SK-N-SH (cell line): ENCODE results near the gene HRH1. TPM values are rescaled to one million over a fixed set of nuclear protein-coding genes. Genes with fewer than 3 reads are reported as not detected.

Experiments used
- CTCF ChIA-PET: fragments of 300-600, 350-600 bp; formaldehyde crosslinking; extraction: SDS; loops from one replicate; lab custom pipeline; 2021; lab: Yijun Ruan, JAX
- POLR2A ChIA-PET: fragments of 350-600 bp; sonication (Branson Sonifier 250); formaldehyde crosslinking; extraction: SDS; loops from one replicate; lab custom pipeline; 2020; ENCODE audit warnings: antibody characterized with exemption, inconsistent platforms; lab: Yijun Ruan, JAX
- DNase-seq: peaks from one replicate; pipeline ENCODE4 v3.0.0; 2012
- H2AFZ ChIP-seq: fragments of 200-600 bp; sonication (generic); 2 replicates; pipeline ENCODE4 v1.8.1; 2016; ENCODE audit warnings: antibody characterized with exemption, mild to moderate bottlenecking, low read depth
- H3F3A ChIP-seq: fragments of 200-600 bp; sonication (generic); replicated peaks from 2 replicates; pipeline ENCODE3; 2016; ENCODE audit warnings: antibody characterized with exemption, mild to moderate bottlenecking; ENCODE audit not compliant: insufficient read depth
- H3K27ac ChIP-seq, 2 experiments: fragments of 200-500 bp in 1 of 2; fragments of 200-600 bp in 1 of 2; sonication (Bioruptor generic) in 1 of 2; sonication (generic), shearing (Covaris generic) in 1 of 2; 2 replicates each; pipeline versions ENCODE4 v1.5.1 to v1.6.1; 2014 to 2016; ENCODE audit warnings: low read depth in 2 of 2, inconsistent platforms in 1 of 2, low read length in 1 of 2, mild to moderate bottlenecking in 1 of 2, mixed read lengths in 1 of 2
- H3K27me3 ChIP-seq: fragments of 200-600 bp; sonication (generic), shearing (Covaris generic); 2 replicates; pipeline ENCODE4 v1.6.1; 2016; ENCODE audit warnings: mixed run types; ENCODE audit not compliant: insufficient read depth
- H3K36me3 ChIP-seq, 2 experiments: fragments of 200-500 bp in 1 of 2; fragments of 200-600 bp in 1 of 2; sonication (Bioruptor generic) in 1 of 2; sonication (generic) in 1 of 2; replicated peaks in 1 of 2; 2 replicates each; pipeline versions ENCODE3 to v1.5.1; 2014 to 2016; ENCODE audit warnings: low read length in 1 of 2, mild to moderate bottlenecking in 1 of 2; ENCODE audit not compliant: insufficient read depth in 2 of 2, control insufficient read depth in 1 of 2
- H3K4me1 ChIP-seq, 2 experiments: fragments of 200-500 bp in 1 of 2; fragments of 200-600 bp in 1 of 2; sonication (Bioruptor generic) in 1 of 2; sonication (generic), shearing (Covaris generic) in 1 of 2; 2 replicates each; pipeline versions ENCODE4 v1.5.1 to v1.6.1; 2014 to 2016; ENCODE audit warnings: low read depth in 1 of 2, low read length in 1 of 2, mixed run types in 1 of 2; ENCODE audit not compliant: insufficient read depth in 2 of 2, control insufficient read depth in 1 of 2
- H3K4me2 ChIP-seq: fragments of 200-600 bp; sonication (generic), shearing (Covaris generic); 2 replicates; pipeline ENCODE4 v1.6.1; 2017; ENCODE audit warnings: mixed run types
- H3K4me3 ChIP-seq, 2 experiments: fragments of 200-500 bp in 1 of 2; fragments of 200-600 bp in 1 of 2; sonication (Bioruptor generic) in 1 of 2; sonication (generic), shearing (Covaris generic) in 1 of 2; 2 replicates each; pipeline versions ENCODE4 v1.5.1 to v1.8.1; 2014 to 2016; ENCODE audit warnings: low read depth in 2 of 2, inconsistent platforms in 1 of 2, low read length in 1 of 2, mild to moderate bottlenecking in 1 of 2, mixed read lengths in 1 of 2, moderate library complexity in 1 of 2
- H3K79me2 ChIP-seq: fragments of 200-600 bp; sonication (generic); 2 replicates; pipeline ENCODE4 v1.8.1; 2017; ENCODE audit warnings: mild to moderate bottlenecking; ENCODE audit not compliant: insufficient read depth
- H3K9ac ChIP-seq: fragments of 200-600 bp; sonication (generic); 2 replicates; pipeline ENCODE4 v1.6.1; 2017; ENCODE audit warnings: mixed run types
- H3K9me2 ChIP-seq: fragments of 200-600 bp; sonication (generic); 2 replicates; pipeline ENCODE4 v1.6.1; 2017; ENCODE audit warnings: mixed run types
- H3K9me3 ChIP-seq: fragments of 200-600 bp; sonication (generic); 2 replicates; pipeline ENCODE4 v1.6.1; 2017; ENCODE audit warnings: mixed run types, mild to moderate bottlenecking, moderate library complexity
- H4K20me1 ChIP-seq: fragments of 200-600 bp; sonication (generic); 2 replicates; pipeline ENCODE4 v1.6.1; 2017; ENCODE audit warnings: mild to moderate bottlenecking, mixed run types; ENCODE audit not compliant: insufficient read depth
- EP300 ChIP-seq, 2 experiments: IDR thresholded peaks; 2 replicates each; pipeline versions ENCODE4 v1.4.0 to v1.6.1; 2012; ENCODE audit warnings: borderline replicate concordance in 1 of 2, low read depth in 1 of 2, low read length in 1 of 2
- EZH2phosphoT487 ChIP-seq: fragments of 200-600 bp; sonication (generic); IDR thresholded peaks from 2 replicates; pipeline ENCODE4 v1.6.1; 2017; ENCODE audit warnings: low read depth, mixed run types, mild to moderate bottlenecking, antibody characterized with exemption, moderate library complexity, borderline replicate concordance
- GABPA ChIP-seq: IDR thresholded peaks from 2 replicates; pipeline ENCODE4 v1.4.0; 2012; ENCODE audit warnings: low read depth, mild to moderate bottlenecking
- GATA2 ChIP-seq: sonication (generic); formaldehyde crosslinking; IDR thresholded peaks from 2 replicates; pipeline ENCODE4 v1.5.0; 2020; ENCODE audit warnings: mild to moderate bottlenecking, missing genetic modification reagents
- IRF3 ChIP-seq: fragments of 150-350 bp; IDR thresholded peaks from 2 replicates; pipeline ENCODE4 v1.6.1; 2016; ENCODE audit warnings: mild to moderate bottlenecking, low read depth, low read length
- MAX ChIP-seq: IDR thresholded peaks from 2 replicates; pipeline ENCODE4 v1.4.0; 2012; ENCODE audit warnings: low read depth
- MEF2A ChIP-seq: IDR thresholded peaks from 2 replicates; pipeline ENCODE4 v1.4.0; 2012; ENCODE audit warnings: low read depth, borderline replicate concordance
- MXI1 ChIP-seq: IDR thresholded peaks from 2 replicates; pipeline ENCODE4 v1.6.1; 2012; ENCODE audit warnings: mild to moderate bottlenecking, low read depth, low read length, improper control_type of control experiment
- RAD21 ChIP-seq: IDR thresholded peaks from 2 replicates; pipeline ENCODE4 v1.6.1; 2012; ENCODE audit warnings: mild to moderate bottlenecking, low read length
- RCOR1 ChIP-seq: fragments of 150-350 bp; IDR thresholded peaks from 2 replicates; pipeline ENCODE4 v1.6.1; 2017; ENCODE audit warnings: antibody characterized with exemption, low read length
- REST ChIP-seq: IDR thresholded peaks from 2 replicates; pipeline ENCODE4 v1.6.1; 2012; ENCODE audit warnings: mild to moderate bottlenecking, low read depth, low read length, moderate library complexity
- RFX5 ChIP-seq: IDR thresholded peaks from 2 replicates; pipeline ENCODE4 v1.6.1; 2012; ENCODE audit warnings: mild to moderate bottlenecking, improper control_type of control experiment, low read length
- YY1 ChIP-seq: IDR thresholded peaks from 2 replicates; pipeline ENCODE4 v1.4.0; 2012; ENCODE audit warnings: low read depth, mild to moderate bottlenecking
- ZBTB33 ChIP-seq: IDR thresholded peaks from 2 replicates; pipeline ENCODE4 v1.4.0; 2012; ENCODE audit warnings: low read depth, borderline replicate concordance
- WGBS: methylation state at CpG from one replicate; pipeline ENCODE4 v1.1.6; 2017; ENCODE audit warnings: low lambda C conversion rate; 5-methylcytosine and 5-hydroxymethylcytosine counted together
- polyA plus RNA-seq, 3 experiments: library from polyadenylated mRNA; depleted of rRNA; stranded (reverse); fragments of >200 nt; gene quantifications; 2 replicates each; pipeline ENCODE4 v1.2.3, GENCODE V29; 2012

Gene HRH1
- polyA plus RNA-seq, 1 of the 3 experiments (the other 2 are of a cell fraction), result 6.2 TPM

- ChIA-PET CTCF (interaction anchor here (1.2 kb wide), 1 partner anchor 16 kb away, joined by 3 read pairs; the partner anchor contains the start of gene HRH1), POLR2A (no interaction called here)
- H4K20me1 ChIP-seq, result no peaks in the 10 kb centered on the region
- H3K9me2 ChIP-seq, result no peaks in the 10 kb centered on the region
- peak overlapping the region; percentile 72; the same call in 1 of the 2 replicates for H3K4me2 ChIP-seq
- no peak for DNase-seq
- 91% methylated on average over 2 of the region's 2 CpGs for WGBS
- H3K27me3 ChIP-seq, result no peaks in the 10 kb centered on the region
- peak overlapping the region in 1 of 2 experiments; percentile 100; a peak in 2 of 4 replicates for H3K27ac ChIP-seq
- TF ChIP-seq MEF2A (no peak), EP300 (IDR thresholded peaks at IDR 0.05; ENCODE audit: borderline replicate concordance in 1 of 2, low read depth in 1 of 2, low read length in 1 of 2) (no peak), RCOR1 (no peak), REST (no peak), GATA2 (CRISPR knock-in tag) (no peak), ZBTB33 (no peak), MXI1 (no peak), IRF3 (no peak), EZH2phosphoT487 (no peak), RAD21 (no peak), GABPA (no peak), RFX5 (no peak), MAX (no peak), YY1 (no peak)
- H3F3A ChIP-seq, result peaks cover 18% of the 10 kb centered on the region
- no peaks in the 10 kb centered on the region; the same call in 1 of the 2 replicates for H3K79me2 ChIP-seq
- no peaks in the 10 kb centered on the region for H3K9me3 ChIP-seq
- H3K4me1 ChIP-seq, result peaks cover 0 to 7% of the 10 kb centered on the region in 2 experiments; a peak in 3 of 4 replicates
- H3K4me3 ChIP-seq, result 0 out of 4 replicates have a peak overlapping the region, but pooled peaks of 1 of the 2 experiments have one; percentile 56
- no peaks in the 10 kb centered on the region for H3K36me3 ChIP-seq
- no peak overlapping the region for H2AFZ ChIP-seq
- H3K9ac ChIP-seq, result peak overlapping the region; percentile 87; the same call in 1 of the 2 replicates
Measured at GRCh38 chr3:11138371-11138770, 15.9 kb upstream of the HRH1 start.
